Adrenal gland (tissue), 12 donors: ENCODE results near the gene WWP2. TPM values are rescaled to one million over a fixed set of nuclear protein-coding genes. Genes with fewer than 3 reads are reported as not detected.
A peak's percentile ranks its signal among the peaks of the same experiment; 100 is the strongest.

Experiments used
- DNase-seq, 7 donors: peaks; one replicate each; pipeline ENCODE4 v3.0.0-alpha.2; 2019 to 2020
- H3K27ac ChIP-seq, 5 donors: fragments of 200-600 bp; sonication (generic) in 4 of 5; 1 replicate in 3 of 5; 2 replicates in 2 of 5; pipeline versions ENCODE4 v1.5.1 to v1.8.0; 2016 to 2020; ENCODE audit warnings: mild to moderate bottlenecking in 1 of 5
- H3K27me3 ChIP-seq: fragments of 200-600 bp; 2 replicates; pipeline ENCODE4 v1.8.0; 2021
- H3K36me3 ChIP-seq, 2 donors: fragments of 200-600 bp; replicated peaks in 1 of 2; 1 replicate in 1 of 2; 2 replicates in 1 of 2; pipeline versions ENCODE4 v1.5.1 to v1.8.0; 2018 to 2022
- H3K4me1 ChIP-seq, 2 donors: fragments of 200-600 bp; replicated peaks in 1 of 2; 1 replicate in 1 of 2; 2 replicates in 1 of 2; pipeline versions ENCODE4 v1.5.1 to v1.8.0; 2018 to 2021
- H3K4me3 ChIP-seq, 4 donors: fragments of 200-600 bp; sonication (generic) in 3 of 4; one replicate each; pipeline ENCODE4 v1.5.1; 2016 to 2018
- H3K9me3 ChIP-seq, 3 donors: fragments of 200-600 bp; sonication (generic) in 1 of 3; replicated peaks in 1 of 3; 1 replicate in 2 of 3; 2 replicates in 1 of 3; pipeline versions ENCODE4 v1.5.1 to v1.8.0; 2016 to 2021
- CTCF ChIP-seq, 6 experiments: fragments of 450-650 bp in 4 of 6; fragments of 200-600 bp in 2 of 6; sonication (generic) in 1 of 6; IDR thresholded peaks; 1 replicate in 5 of 6; 2 replicates in 1 of 6; pipeline versions ENCODE4 v1.5.1 to v1.8.0; 2016 to 2021; ENCODE audit warnings: antibody characterized with exemption in 6 of 6, mild to moderate bottlenecking in 2 of 6, moderate library complexity in 1 of 6
- POLR2A ChIP-seq, 2 donors: fragments of 450-650 bp; IDR thresholded peaks; one replicate each; pipeline ENCODE4 v1.6.1; 2017; ENCODE audit warnings: antibody characterized with exemption in 2 of 2, mild to moderate bottlenecking in 2 of 2, moderate library complexity in 1 of 2
- WGBS, 4 donors: extraction: QIAGEN DNeasy Blood & Tissue Kit in 2 of 4; methylation state at CpG; one replicate each; pipeline versions ENCODE4 v1.1.5 to v1.1.7; 2013 to 2017; 5-methylcytosine and 5-hydroxymethylcytosine counted together
- intact Hi-C, 2 donors: fragments of 100-400 bp; cut with DNase I; formaldehyde crosslinking; loops; one replicate each; pipeline versions ENCODE4 v1.14.1 to v1.15.0; 2022 to 2023
- polyA plus RNA-seq, 3 donors: library from polyadenylated mRNA; stranded (reverse); fragments of 200-250 nt in 2 of 3; fragments of 350-450 nt in 1 of 3; fragmentation: Illumina TruSeq in 1 of 3; extraction: RNeasy Lipid Tissue Mini Kit (QIAGEN cat#74804) in 1 of 3; gene quantifications; one replicate each; pipeline ENCODE4 v1.2.3, GENCODE V29; 2013 to 2014
- total RNA-seq, 9 donors: library from RNA; depleted of rRNA in 4 of 9; stranded (reverse); fragments of >200 nt in 4 of 9; fragments of 120-200 nt in 1 of 9; fragmentation: NEBNext Ultra II Directional in 1 of 9; extraction: Animal tissue kit (Norgen Biotek cat#: 25700) in 1 of 9; gene quantifications; one replicate each; pipeline versions ENCODE4 v1.1.0 to v1.2.4, GENCODE V29; 2013 to 2023
- donor health status: healthy with polysubstance abuse.
- donor health status: Bipolar disorder and iron deficiency.
- donor health status: DM: yes; HTN: yes; CAD: no.
- donor health status: DM: no; HTN: no; CAD: no.
- donor health status: DM: no; HTN: no; CAD: no.
- donor health status: DM: yes; HTN: yes; CAD: no.

WWP2 gene
- total and polyA plus RNA-seq, 12 donors = 28.3 to 99.8 (median 72.0) TPM

- H3K27me3 ChIP-seq = no peaks in the 10 kb centered on the region
- no peaks in the 10 kb centered on the region for H3K4me1 ChIP-seq
- H3K27ac ChIP-seq = no peak overlapping the region
- 92 to 96% (median 95%) methylated on average over 19 to 21 of the region's 21 CpGs for WGBS, 4 donors
- DNase-seq = peak in 3 of 7 donors; percentile 6 to 41 (median 13)
- H3K36me3 ChIP-seq = peaks cover 0 to 95% of the 10 kb centered on the region in 2 donors
- no peaks in the 10 kb centered on the region for H3K9me3 ChIP-seq
- intact Hi-C loops = no loop called here
- TF ChIP-seq CTCF (IDR thresholded peaks at IDR 0.05) = no peak
- no peak for TF ChIP-seq POLR2A (IDR thresholded peaks at IDR 0.05)
- no peak overlapping the region for H3K4me3 ChIP-seq
Measured at GRCh38 chr16:69936751-69937211, 174.6 kb downstream of the WWP2 start.

- peaks cover 0 to 88% of the 10 kb centered on the region in 2 donors for H3K36me3 ChIP-seq
- DNase-seq = peak in 4 of 7 donors; percentile 31 to 65 (median 38)
- intact Hi-C loops = no loop called here
Measured at GRCh38 chr16:69937465-69937951, 175.4 kb downstream of the WWP2 start.

GRCh38 chr16:69938981-69939820 is 177.1 kb downstream of the WWP2 start:
- intact Hi-C loops = no loop called here
- 93 to 95% (median 94%) methylated on average over 13 to 28 of the region's 28 CpGs for WGBS, 4 donors
- H3K27me3 ChIP-seq = no peaks in the 10 kb centered on the region
- no peak overlapping the region for H3K27ac ChIP-seq
- no peak for TF ChIP-seq POLR2A (IDR thresholded peaks at IDR 0.05)
- TF ChIP-seq CTCF (IDR thresholded peaks at IDR 0.05) = no peak
- peaks cover 0 to 71% of the 10 kb centered on the region in 2 donors for H3K36me3 ChIP-seq
- no peaks in the 10 kb centered on the region for H3K4me1 ChIP-seq
- H3K4me3 ChIP-seq = no peak overlapping the region
- no peaks in the 10 kb centered on the region for H3K9me3 ChIP-seq
- DNase-seq = peak in 4 of 7 donors; percentile 7 to 14 (median 10)

More at GRCh38 chr16:69937465-69937951, 175.4 kb downstream of the WWP2 start:
- Histone ChIP-seq H3K9me3 (no peaks in the 10 kb centered on the region), H3K27me3 (no peaks in the 10 kb centered on the region), H3K4me3 (no peak overlapping the region), H3K4me1 (no peaks in the 10 kb centered on the region), H3K27ac (no peak overlapping the region)
- 60 to 82% (median 67%) methylated on average over 15 to 16 of the region's 16 CpGs for WGBS, 4 donors
- peak in 5 of 6 experiments; percentile 10 to 47 (median 35) for TF ChIP-seq CTCF (IDR thresholded peaks at IDR 0.05)
- TF ChIP-seq POLR2A (IDR thresholded peaks at IDR 0.05) = no peak

GRCh38 chr16:69939821-69940585 is 177.9 kb downstream of the WWP2 start:
- H3K27me3 ChIP-seq = no peaks in the 10 kb centered on the region
- WGBS, 4 donors = 92 to 97% (median 93%) methylated on average over 15 to 26 of the region's 26 CpGs
- DNase-seq = peak in 5 of 7 donors; percentile 7 to 46 (median 10)
- no peak overlapping the region for H3K27ac ChIP-seq
- no peak overlapping the region for H3K4me3 ChIP-seq
- no peaks in the 10 kb centered on the region for H3K4me1 ChIP-seq
- H3K9me3 ChIP-seq = no peaks in the 10 kb centered on the region
- TF ChIP-seq CTCF (IDR thresholded peaks at IDR 0.05) (no peak), POLR2A (IDR thresholded peaks at IDR 0.05) (no peak)
- intact Hi-C loops = no loop called here
- peaks cover 0 to 63% of the 10 kb centered on the region in 2 donors for H3K36me3 ChIP-seq
